Left ventricle myocardium inferior (tissue), 1 donor: ENCODE measurements around the gene TGFBR3. TPM values are rescaled to one million over a fixed set of nuclear protein-coding genes. Genes with fewer than 3 reads are reported as not detected.
A peak's percentile ranks its signal among the peaks of the same experiment; 100 is the strongest.

Experiments used
- DNase-seq: peaks from one replicate; pipeline ENCODE4 v3.0.0-alpha.2; 2020
- H3K27ac ChIP-seq: fragments of 200-600 bp; replicated peaks from 2 replicates; pipeline ENCODE4 v1.8.0; 2021
- H3K27me3 ChIP-seq: fragments of 200-600 bp; 2 replicates; pipeline ENCODE4 v1.8.0; 2021; ENCODE audit warnings: low read depth
- H3K36me3 ChIP-seq: fragments of 200-600 bp; 2 replicates; pipeline ENCODE4 v1.8.0; 2021
- H3K4me1 ChIP-seq: fragments of 200-600 bp; 2 replicates; pipeline ENCODE4 v1.8.0; 2021
- H3K4me3 ChIP-seq: fragments of 200-600 bp; 2 replicates; pipeline ENCODE4 v1.8.0; 2021; ENCODE audit warnings: mild to moderate bottlenecking, moderate library complexity
- H3K9me3 ChIP-seq: fragments of 200-600 bp; replicated peaks from 2 replicates; pipeline ENCODE4 v1.8.0; 2021
- CTCF ChIP-seq: fragments of 200-600 bp; IDR thresholded peaks from 2 replicates; pipeline ENCODE4 v1.8.0; 2021; ENCODE audit warnings: antibody characterized with exemption, mild to moderate bottlenecking, borderline replicate concordance
- intact Hi-C: fragments of 100-400 bp; cut with micrococcal nuclease; formaldehyde crosslinking; loops from one replicate; pipeline ENCODE4 v1.11.0; 2022
- total RNA-seq: library from RNA; stranded (reverse); fragmentation: NEBNext Ultra II Directional; extraction: Animal tissue kit (Norgen Biotek cat#: 25700); gene quantifications from one replicate; pipeline ENCODE4 v1.2.1, GENCODE V29; 2021
- donor health status: DM: no; HTN: yes; CAD: no; lungs with severe emphysema.

Gene TGFBR3
- total RNA-seq, 1 donor from 2014 or later: 24.6 TPM

DNA sequence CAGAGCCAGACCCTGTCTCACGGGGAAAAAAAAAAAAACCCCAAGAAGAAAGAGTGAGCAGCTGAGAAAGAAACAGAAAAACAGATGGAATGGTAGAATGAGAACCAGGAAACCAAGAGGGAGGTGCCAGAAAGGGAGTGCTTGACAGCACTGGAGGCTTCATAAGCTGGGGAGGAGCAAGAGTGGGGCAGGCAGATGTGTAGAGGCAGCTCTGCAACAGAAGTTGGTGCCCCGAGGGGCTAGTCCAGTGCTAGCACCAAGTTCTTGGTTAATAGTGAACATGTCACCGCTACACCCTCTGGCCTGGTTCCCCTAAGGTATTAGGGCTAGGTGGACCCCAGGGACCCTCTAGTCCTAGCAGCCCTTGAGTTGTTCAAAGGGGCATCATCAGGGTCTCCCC is 98.0 kb downstream of the TGFBR3 start:
- no peak overlapping the region for H3K4me3 ChIP-seq
- no peak for DNase-seq
- H3K4me1 ChIP-seq: peaks cover 80% of the 10 kb centered on the region
- intact Hi-C loops: no loop called here
- peak overlapping the region; percentile 67 for H3K27ac ChIP-seq
- no peaks in the 10 kb centered on the region for H3K27me3 ChIP-seq
- no peak for TF ChIP-seq CTCF
- H3K9me3 ChIP-seq: no peaks in the 10 kb centered on the region
- no peaks in the 10 kb centered on the region for H3K36me3 ChIP-seq

- TF ChIP-seq CTCF: no peak
- Histone ChIP-seq H3K4me3 (no peak overlapping the region), H3K36me3 (peaks cover 7% of the 10 kb centered on the region), H3K4me1 (peaks cover 72% of the 10 kb centered on the region), H3K27me3 (no peaks in the 10 kb centered on the region), H3K27ac (peak overlapping the region; percentile 63), H3K9me3 (no peaks in the 10 kb centered on the region)
- DNase-seq: no peak
- intact Hi-C loops: no loop called here
Measured at GRCh38 chr1:91784616-91785015, 101.3 kb downstream of the TGFBR3 start.

DNA sequence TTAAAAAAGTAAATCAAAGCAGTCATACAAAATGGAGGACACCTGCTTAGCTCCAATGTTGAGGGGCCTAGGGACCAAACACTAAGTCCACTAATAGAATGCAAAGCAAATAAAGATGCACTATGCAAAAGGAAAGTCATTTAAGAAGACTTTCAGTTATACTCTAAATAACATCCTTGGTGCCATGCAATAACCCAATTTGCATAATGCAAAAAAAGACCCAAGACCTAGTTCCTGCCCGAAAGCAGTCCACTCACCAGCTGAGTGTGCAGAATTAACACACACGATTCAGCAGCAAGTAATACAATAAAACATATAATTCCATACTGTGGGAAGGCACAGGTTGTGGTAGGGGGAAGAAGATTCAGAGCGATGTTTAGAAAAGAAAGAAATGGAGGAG is 101.8 kb downstream of the TGFBR3 start:
- TF ChIP-seq CTCF: no peak
- Histone ChIP-seq H3K4me1 (peaks cover 72% of the 10 kb centered on the region), H3K36me3 (peaks cover 7% of the 10 kb centered on the region), H3K27ac (peak overlapping the region; percentile 63), H3K9me3 (no peaks in the 10 kb centered on the region), H3K27me3 (no peaks in the 10 kb centered on the region), H3K4me3 (no peak overlapping the region)
- intact Hi-C loops: no loop called here
- no peak for DNase-seq

- no peak for TF ChIP-seq CTCF
- H3K4me3 ChIP-seq: no peak overlapping the region
- peaks cover 7% of the 10 kb centered on the region for H3K36me3 ChIP-seq
- H3K4me1 ChIP-seq: peaks cover 72% of the 10 kb centered on the region
- intact Hi-C loops: no loop called here
- H3K27ac ChIP-seq: peak overlapping the region; percentile 63
- H3K27me3 ChIP-seq: no peaks in the 10 kb centered on the region
- no peak for DNase-seq
- no peaks in the 10 kb centered on the region for H3K9me3 ChIP-seq
Measured at GRCh38 chr1:91783423-91784170, 102.4 kb downstream of the TGFBR3 start.

DNA sequence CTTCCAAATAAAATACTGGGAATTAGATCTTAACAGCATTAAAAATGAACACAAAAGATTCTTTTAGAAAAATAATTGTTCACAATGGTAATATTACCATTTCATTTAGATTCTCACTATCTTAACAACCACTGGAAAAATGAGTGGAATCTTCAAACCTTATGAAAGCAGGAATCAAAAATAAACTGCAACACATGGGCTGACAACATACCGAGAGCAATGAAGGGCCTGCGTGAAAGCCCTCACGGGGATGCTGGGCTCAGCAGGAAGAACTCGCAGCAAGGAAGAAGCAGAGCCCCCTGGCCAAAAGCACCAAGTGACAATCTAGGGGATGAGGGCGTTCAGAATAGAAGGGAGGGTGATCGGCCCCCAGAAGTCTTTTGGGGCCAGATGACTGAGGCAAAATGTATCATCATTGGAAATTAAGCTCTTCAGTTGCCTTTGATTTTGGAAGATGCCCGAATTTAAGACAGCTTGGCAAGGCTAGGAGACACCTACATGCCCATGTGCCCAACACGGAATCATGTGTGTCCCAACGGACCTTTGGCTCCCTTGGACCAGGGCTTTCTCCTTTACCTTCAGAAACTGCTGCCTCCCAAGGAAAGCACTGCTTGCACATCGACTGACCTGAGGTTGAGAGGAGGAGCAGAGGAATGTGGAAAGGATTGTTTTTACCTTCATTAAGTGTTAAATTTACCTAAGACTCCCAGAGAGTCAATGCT is 103.9 kb downstream of the TGFBR3 start:
- intact Hi-C loops: no loop called here
- TF ChIP-seq CTCF: no peak
- no peak for DNase-seq
- Histone ChIP-seq H3K4me1 (peaks cover 69% of the 10 kb centered on the region), H3K27ac (peak overlapping the region; percentile 63), H3K4me3 (no peak overlapping the region), H3K36me3 (peaks cover 7% of the 10 kb centered on the region), H3K9me3 (no peaks in the 10 kb centered on the region), H3K27me3 (no peaks in the 10 kb centered on the region)
